HG02588 (cell line): ENCODE data around the gene ADD2.
"Not testable (repeated sequence)": the region's sequence is repeated elsewhere in the genome, so short reads cannot be mapped to it uniquely, and the experiment has no call there.

ENCODE experiments used
- ATAC-seq: cut with Tn5 transposase; IDR thresholded peaks from one replicate; pipeline ENCODE4 v1.9.1; 2021; ENCODE audit warnings: mild to moderate bottlenecking, moderate library complexity; ENCODE audit not compliant: unreplicated experiment

ADD2 gene

GRCh38 chr2:70646420-70646818 lies 121.6 kb downstream of the ADD2 start:
- ATAC-seq, result no peak

DNA sequence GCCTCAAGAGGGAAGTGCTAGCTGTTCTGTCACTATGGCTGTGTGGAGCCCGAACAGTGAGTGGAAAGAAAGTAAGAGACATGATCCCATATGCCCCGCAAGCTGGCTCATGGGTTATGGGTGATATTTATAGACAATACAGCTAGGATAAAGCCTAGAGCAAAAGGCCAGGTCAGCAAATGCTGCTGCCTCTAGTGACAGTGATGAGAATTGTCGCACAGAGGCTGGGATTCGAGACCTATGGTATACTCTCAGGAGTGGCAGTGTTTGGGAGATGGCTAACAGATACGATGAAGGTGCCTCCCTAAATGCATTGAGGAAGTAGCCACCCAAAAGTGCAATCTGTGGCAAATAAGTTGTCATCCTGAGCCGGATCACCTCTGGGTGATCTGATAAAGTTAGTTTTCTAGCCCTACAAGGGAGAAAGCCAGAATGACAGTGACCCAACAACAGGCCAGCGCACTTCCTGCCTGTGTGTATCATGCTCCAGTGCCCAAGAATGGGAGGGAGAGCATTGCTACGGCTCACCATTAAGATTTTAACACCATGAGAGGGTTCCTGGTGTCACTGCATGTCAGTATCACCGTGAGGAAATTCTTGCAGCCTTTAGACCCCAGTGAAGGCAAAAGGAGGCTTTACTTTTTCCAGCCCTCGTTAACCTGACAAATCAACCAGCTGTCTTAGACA lies 122.1 kb downstream of the ADD2 start:
- ATAC-seq, result no peak

- no peak for ATAC-seq
Measured at GRCh38 chr2:70643715-70644114, 124.3 kb downstream of the ADD2 start.

GRCh38 chr2:70641263-70641784 lies 126.7 kb downstream of the ADD2 start:
- no peak for ATAC-seq

- no peak for ATAC-seq
Measured at GRCh38 chr2:70639841-70640436, 128.1 kb downstream of the ADD2 start.

DNA sequence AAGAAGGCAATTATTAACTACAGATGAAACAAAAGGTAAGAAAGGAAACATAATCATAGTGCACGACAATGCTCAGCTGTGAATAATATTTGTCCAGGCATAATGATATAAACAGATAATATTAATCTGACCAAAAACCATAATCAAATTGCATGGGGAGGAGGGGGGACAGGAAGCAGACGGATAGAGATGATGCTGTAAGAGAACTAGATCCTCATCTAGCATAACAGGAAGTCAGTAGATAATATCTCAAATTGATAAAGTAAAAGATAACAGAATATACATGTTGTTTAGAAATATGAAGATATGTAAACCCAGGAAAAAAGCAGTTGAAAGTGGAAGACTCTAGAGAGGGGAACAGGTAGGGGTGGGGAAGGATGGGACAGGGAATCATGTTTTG lies 129.4 kb downstream of the ADD2 start:
- no peak for ATAC-seq

DNA sequence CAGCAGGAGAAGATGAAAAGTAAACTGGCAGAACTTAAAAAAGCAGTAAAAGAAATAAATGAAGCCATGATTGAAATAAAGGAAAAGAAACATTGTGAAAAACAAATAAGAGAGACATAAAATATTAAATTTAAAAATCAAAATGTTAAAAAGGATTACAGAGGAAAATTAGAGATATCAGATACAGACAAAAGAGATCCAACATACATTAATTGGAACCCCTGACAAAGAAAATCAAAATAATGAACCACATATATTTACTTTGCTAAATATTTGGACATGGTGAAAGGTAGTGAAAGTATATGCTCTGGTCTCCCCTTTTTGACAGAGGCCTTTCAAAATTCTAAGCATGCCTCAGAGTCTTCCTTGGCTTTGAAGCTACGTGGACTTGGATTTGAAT lies 134.5 kb downstream of the ADD2 start:
- no peak for ATAC-seq

DNA sequence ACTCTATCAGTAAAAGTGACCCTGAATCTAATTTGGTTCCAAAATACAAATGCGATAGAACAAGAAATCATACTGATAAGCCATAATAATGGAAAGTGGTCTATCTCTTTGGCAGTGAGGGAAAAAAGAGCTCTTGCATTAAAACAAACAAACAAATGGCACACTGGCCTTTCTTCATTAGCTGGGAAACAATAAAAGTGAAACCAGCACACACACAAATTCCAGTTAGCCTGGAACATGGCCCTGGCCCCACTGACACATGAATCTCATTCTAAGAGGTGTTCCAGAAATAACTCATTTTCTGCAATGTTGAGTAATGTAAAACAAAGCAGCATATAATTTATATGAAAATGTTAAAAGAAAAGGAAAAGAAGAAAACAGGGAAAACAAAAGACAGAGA lies 135.0 kb downstream of the ADD2 start:
- ATAC-seq, result no peak

GRCh38 chr2:70632388-70632787 lies 135.6 kb downstream of the ADD2 start:
- ATAC-seq, result no peak

- ATAC-seq, result no peak
Measured at GRCh38 chr2:70630761-70631160, 137.2 kb downstream of the ADD2 start.

DNA sequence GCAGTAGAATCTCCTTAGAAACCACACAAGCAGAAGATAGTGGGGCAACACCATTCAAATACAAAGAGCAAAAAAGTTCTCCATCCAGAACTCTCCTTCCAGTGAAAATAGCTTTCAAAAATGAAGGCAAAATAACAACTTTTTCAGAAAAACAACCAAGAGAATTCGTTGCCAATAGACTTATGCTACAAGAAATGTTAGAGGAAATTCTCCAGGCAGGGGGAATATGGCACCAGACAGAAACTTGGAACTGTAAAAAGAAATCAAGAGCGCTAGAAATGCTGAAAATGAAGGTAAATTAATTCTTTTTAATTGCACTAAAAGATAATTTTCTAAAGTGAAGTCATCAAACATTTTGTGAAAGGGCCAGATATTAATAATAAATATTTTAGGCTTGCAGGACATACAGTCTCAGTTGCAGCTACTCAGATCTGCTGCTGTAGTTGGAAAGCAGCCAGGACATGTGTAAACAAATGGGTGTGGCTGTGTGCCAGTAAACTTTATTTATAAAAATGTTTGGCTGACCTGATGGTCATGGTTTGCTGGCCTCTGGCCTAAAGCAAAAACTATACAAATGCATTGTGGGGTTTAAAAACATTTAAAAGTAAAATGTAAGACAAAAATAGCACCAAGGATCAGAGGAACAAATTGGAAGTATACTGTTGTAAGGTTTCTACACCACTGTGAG lies 140.6 kb downstream of the ADD2 start:
- ATAC-seq, result no peak

DNA sequence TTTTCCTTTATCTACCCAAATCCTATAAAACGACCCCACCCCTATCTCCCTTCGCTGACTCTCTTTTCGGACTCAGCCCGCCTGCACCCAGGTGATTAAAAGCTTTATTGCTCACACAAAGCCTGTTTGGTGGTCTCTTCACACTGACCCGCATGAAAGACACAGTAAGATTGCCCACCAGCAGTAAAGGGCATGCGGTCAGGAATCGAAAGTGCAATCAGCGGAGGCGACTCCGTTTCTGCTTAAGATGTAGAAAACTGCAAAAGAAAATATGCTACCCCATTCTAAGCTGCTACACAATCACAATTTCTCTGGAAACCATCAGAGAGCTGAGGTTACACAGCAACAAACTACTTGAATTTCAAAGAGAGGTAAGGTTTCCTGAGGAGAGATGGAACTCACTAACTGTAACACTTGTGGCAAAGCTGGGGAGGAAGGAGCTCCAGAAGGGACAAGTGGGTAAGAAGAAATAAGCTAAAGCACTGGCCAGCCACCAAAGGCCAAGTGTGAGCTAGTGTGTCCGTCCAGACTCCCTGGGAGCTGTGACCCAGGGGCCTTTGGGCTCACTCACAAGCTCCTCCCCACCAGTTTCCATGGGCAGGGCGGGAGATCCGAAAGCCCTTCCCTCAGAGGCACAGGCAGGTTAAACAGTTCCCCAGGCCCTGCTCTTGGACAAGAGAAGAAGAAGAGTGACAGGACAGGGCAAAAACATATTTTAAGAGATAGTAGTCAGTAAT lies 141.6 kb downstream of the ADD2 start:
- no peak for ATAC-seq

DNA sequence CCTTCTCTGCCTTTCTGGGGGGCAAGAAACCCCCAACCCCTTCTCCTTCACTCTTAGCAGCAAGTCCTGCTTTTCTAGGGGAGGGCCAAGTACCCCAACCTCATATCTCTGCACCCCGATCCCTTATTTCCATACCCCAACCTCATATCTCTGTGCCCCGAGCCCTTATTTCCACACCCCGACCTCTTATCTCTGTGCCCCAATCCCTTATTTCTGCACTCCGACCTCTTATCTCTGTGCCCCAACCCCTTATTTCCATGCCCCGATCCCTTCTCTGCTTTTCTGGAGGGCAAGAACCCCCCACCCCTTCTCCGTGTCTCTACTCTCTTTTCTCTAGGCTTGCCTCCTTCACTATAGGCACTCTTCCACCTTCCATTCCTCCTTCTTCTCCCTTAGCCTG lies 146.5 kb downstream of the ADD2 start:
- ATAC-seq, result not testable (repeated sequence)

- no peak for ATAC-seq
Measured at GRCh38 chr2:70620020-70620419, 148.0 kb downstream of the ADD2 start.

GRCh38 chr2:70619167-70619566 lies 148.8 kb downstream of the ADD2 start:
- no peak for ATAC-seq

DNA sequence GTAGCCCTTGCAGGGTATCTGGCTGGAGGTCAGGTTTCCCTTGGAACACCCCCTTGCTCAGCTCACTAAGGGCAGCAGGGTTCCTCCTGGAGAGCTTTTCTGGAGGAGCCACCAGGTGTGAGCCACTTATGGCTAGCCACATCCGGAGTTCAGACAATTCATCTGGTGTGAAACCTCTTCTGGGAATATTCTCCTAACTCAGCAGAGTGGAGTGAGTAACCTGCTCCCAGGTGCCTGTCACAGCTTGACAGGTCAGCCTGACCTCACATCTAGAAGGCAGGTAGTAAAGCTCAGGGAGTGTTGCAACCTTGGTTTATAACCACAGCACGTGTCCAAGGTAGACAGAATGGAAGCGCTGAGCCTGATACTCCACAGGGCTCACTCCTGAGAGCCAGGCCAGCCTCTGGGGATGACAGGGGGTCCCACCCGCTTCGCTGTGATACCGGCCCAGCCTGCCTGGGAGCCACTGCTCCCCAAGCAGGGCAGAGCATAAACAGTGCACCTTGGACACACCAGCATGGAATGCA lies 151.8 kb downstream of the ADD2 start:
- ATAC-seq, result no peak

GRCh38 chr2:70615222-70615621 lies 152.8 kb downstream of the ADD2 start:
- no peak for ATAC-seq

DNA sequence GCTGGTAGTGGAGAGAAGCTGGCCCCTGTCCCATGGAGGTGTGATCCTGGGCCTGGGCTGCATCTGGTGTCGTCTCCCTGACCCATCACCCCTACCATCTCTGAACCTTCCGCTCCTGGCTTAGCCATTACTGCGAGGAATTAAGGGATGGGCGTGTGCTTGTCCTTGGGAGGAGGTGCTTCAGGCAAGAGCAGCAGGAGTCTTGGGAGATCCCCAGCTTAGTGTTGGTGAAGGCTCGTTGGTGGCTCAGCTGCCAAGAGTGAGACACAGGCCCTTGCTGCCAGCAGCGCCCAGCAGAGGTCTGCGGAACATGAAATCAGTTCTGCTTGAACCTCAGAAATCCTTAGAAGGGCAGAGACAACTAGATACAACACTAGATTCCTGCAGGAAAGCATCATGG lies 154.5 kb downstream of the ADD2 start:
- no peak for ATAC-seq

DNA sequence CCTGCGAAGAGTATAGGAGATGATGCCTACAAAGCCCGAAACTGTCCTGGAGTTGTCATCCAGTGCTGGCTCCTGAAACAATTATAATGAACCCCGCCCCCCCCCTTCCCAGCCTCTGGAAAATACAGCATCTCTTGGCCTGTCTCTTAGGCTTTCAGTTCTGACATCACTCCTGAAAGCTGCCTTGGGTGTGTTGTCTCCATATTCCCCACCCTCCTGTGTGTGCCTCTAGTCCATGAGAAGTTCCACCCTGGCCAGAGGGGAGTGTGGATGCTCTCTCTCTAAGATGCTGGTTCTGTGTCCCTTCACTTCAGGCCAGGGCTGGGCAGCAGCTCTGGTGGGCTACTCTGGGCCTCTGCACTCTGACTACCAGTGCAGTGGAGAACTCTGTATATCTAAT lies 155.4 kb downstream of the ADD2 start:
- ATAC-seq, result no peak

GRCh38 chr2:70608373-70608772 lies 159.6 kb downstream of the ADD2 start:
- no peak for ATAC-seq

- ATAC-seq, result no peak
Measured at GRCh38 chr2:70607121-70607561, 160.9 kb downstream of the ADD2 start.
